ENCODE results near the gene FBXL4.

The FBXL4 gene

GRCh38 chr6:98838032-98838431, 109.7 kb downstream of the FBXL4 start:
- DNase-seq (ENCODE audit: low read depth in 2 of 2) = no peak
- TF ChIP-seq CTCF (IDR thresholded peaks at IDR 0.05; ENCODE audit: low read depth, low read length) = no peak
- H3K4me3 ChIP-seq (replicated peaks in 1 of 2; ENCODE audit: low read depth in 2 of 2, low read length in 2 of 2) = no peak overlapping the region

GRCh38 chr6:98836962-98837944, 110.5 kb downstream of the FBXL4 start:
- no peak for DNase-seq (ENCODE audit: low read depth in 2 of 2)
- no peak overlapping the region for H3K4me3 ChIP-seq (replicated peaks in 1 of 2; ENCODE audit: low read depth in 2 of 2, low read length in 2 of 2)
- no peak for TF ChIP-seq CTCF (IDR thresholded peaks at IDR 0.05; ENCODE audit: low read depth, low read length)

GRCh38 chr6:98836025-98836961, 111.5 kb downstream of the FBXL4 start:
- H3K4me3 ChIP-seq (replicated peaks in 1 of 2; ENCODE audit: low read depth in 2 of 2, low read length in 2 of 2) = no peak overlapping the region
- no peak for DNase-seq (ENCODE audit: low read depth in 2 of 2)
- no peak for TF ChIP-seq CTCF (IDR thresholded peaks at IDR 0.05; ENCODE audit: low read depth, low read length)

DNA sequence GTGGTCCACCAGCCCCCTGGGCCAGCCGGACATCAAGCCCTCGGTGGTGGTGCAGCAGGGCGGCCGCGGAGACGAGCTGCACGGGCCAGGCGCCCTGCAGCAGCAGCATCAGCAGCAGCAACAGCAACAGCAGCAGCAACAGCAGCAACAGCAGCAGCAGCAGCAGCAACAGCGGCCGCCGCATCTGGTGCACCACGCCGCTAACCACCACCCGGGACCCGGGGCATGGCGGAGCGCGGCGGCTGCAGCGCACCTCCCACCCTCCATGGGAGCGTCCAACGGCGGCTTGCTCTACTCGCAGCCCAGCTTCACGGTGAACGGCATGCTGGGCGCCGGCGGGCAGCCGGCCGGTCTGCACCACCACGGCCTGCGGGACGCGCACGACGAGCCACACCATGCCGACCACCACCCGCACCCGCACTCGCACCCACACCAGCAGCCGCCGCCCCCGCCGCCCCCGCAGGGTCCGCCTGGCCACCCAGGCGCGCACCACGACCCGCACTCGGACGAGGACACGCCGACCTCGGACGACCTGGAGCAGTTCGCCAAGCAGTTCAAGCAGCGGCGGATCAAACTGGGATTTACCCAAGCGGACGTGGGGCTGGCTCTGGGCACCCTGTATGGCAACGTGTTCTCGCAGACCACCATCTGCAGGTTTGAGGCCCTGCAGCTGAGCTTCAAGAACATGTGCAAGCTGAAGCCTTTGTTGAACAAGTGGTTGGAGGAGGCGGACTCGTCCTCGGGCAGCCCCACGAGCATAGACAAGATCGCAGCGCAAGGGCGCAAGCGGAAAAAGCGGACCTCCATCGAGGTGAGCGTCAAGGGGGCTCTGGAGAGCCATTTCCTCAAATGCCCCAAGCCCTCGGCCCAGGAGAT, 112.4 kb downstream of the FBXL4 start:
- DNase-seq (ENCODE audit: low read depth in 2 of 2) = no peak
- no peak overlapping the region for H3K4me3 ChIP-seq (replicated peaks in 1 of 2; ENCODE audit: low read depth in 2 of 2, low read length in 2 of 2)
- no peak for TF ChIP-seq CTCF (IDR thresholded peaks at IDR 0.05; ENCODE audit: low read depth, low read length)

DNA sequence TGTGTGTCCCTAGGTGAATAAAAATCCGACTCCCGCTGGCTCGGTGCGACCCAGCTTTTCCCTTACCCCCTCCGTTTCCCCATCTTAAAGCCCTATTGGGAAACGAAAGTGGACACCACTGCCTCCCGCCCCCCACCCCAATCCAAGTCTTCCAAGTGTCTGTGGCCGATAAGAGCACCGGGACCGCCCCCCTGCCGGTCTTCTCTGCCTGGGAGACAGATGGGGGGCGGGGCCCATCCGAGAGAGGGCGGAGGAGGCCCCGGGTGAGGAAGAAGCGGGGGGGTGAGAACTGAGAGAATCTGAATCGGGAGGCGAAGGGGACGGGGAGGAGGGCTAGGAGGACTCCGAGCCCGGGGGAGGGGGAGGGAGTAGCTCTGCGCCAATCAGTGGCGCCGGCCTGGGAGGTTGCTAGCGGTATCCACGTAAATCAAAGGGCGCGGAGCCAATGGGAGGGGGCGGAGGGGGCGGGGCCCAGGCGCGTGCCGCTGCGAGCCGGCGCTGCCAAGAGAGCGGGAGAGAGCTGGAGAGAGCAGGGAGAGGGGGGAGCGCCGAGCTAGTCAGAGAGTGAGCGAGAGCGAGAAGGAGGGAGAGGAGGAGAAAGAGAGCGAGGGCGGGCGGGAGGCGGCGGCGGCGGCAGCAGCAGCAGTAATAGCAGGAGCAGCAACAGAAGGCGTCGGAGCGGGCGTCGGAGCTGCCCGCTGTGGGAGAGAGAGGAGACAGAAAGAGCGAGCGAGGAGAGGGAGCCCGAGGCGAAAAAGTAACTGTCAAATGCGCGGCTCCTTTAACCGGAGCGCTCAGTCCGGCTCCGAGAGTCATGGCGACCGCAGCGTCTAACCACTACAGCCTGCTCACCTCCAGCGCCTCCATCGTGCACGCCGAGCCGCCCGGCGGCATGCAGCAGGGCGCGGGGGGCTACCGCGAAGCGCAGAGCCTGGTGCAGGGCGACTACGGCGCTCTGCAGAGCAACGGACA, 113.4 kb downstream of the FBXL4 start, which contains the start of gene POU3F2:
Gene POU3F2 (plus strand): TSS at position 515 of the 972 bp plus-strand sequence. CDS start 300 bp downstream, at position 815.
- TF ChIP-seq CTCF (IDR thresholded peaks at IDR 0.05; ENCODE audit: low read depth, low read length) = no peak
- H3K4me3 ChIP-seq (replicated peaks in 1 of 2; ENCODE audit: low read depth in 2 of 2, low read length in 2 of 2) = peak within 1 kb of the TSS; percentile 45 to 51
- peak; percentile 67 to 83 for DNase-seq (ENCODE audit: low read depth in 2 of 2)

Measured in cardiac fibroblast (primary cell).